ENCODE measurements around the gene PSMG3.

The PSMG3 gene

DNA sequence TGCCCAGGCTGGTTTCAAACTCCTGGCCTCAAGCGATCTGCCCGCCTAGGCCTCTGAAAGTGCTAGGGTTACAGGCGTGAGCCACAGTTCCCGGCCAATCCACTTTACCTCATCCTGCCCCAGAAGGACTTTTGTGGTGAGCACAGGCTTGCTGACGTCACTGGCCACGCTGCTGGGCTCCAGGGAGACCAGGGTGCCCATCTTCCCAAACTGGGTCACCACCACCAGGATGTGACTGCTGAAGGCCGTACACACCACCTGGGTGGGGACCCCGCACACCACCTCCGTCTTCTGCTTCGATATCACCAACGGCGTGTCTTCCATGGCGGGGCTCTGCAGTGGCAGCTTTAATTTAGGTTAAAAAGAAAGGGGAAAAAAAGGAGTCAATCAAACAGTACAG, 816 bp downstream of the PSMG3 start:
- Histone ChIP-seq H2AFZ (ENCODE audit: low read depth, low read length, severe bottlenecking) (no peak overlapping the region), H3K27me3 (ENCODE audit: low read length) (no peaks in the 10 kb centered on the region), H4K20me1 (ENCODE audit: low read depth, low read length) (no peaks in the 10 kb centered on the region), H3F3A (ENCODE audit: insufficient read depth) (peaks cover 5% of the 10 kb centered on the region; the same call in 1 of the 2 replicates), H3K79me2 (ENCODE audit: insufficient read depth, low read length) (peaks cover 6% of the 10 kb centered on the region), H3K4me2 (ENCODE audit: low read depth, low read length, poor library complexity, severe bottlenecking) (peak overlapping the region; percentile 77), H3K9me3 (ENCODE audit: insufficient read depth, low read length) (no peaks in the 10 kb centered on the region), H3K36me3 (ENCODE audit: low read length) (no peaks in the 10 kb centered on the region), H3K27ac (ENCODE audit: low read depth, low read length) (no peak overlapping the region), H3K9ac (ENCODE audit: low read length) (peak overlapping the region; percentile 83), H3K4me3 (ENCODE audit: insufficient read depth, low read length, poor library complexity, severe bottlenecking) (peak overlapping the region; percentile 98), H3K9me2 (replicated peaks; ENCODE audit: insufficient read depth, low read length) (no peaks in the 10 kb centered on the region)
- TF ChIP-seq CTCF (IDR thresholded peaks at IDR 0.05; ENCODE audit: insufficient read depth, low read length, poor library complexity, severe bottlenecking) (no peak), EZH2phosphoT487 (conservative IDR thresholded peaks at IDR 0.05; ENCODE audit: low read length) (no peak)

GRCh38 chr7:1567896-1568510, 1.8 kb downstream of the PSMG3 start:
- peaks cover 5% of the 10 kb centered on the region; the same call in 1 of the 2 replicates for H3F3A ChIP-seq (ENCODE audit: insufficient read depth)
- no peak overlapping the region for H3K27ac ChIP-seq (ENCODE audit: low read depth, low read length)
- H3K9me3 ChIP-seq (ENCODE audit: insufficient read depth, low read length), result no peaks in the 10 kb centered on the region
- H2AFZ ChIP-seq (ENCODE audit: low read depth, low read length, severe bottlenecking), result no peak overlapping the region
- no peak overlapping the region for H3K9ac ChIP-seq (ENCODE audit: low read length)
- H3K9me2 ChIP-seq (replicated peaks; ENCODE audit: insufficient read depth, low read length), result no peaks in the 10 kb centered on the region
- no peak for TF ChIP-seq EZH2phosphoT487 (conservative IDR thresholded peaks at IDR 0.05; ENCODE audit: low read length)
- no peak for TF ChIP-seq CTCF (IDR thresholded peaks at IDR 0.05; ENCODE audit: insufficient read depth, low read length, poor library complexity, severe bottlenecking)
- H4K20me1 ChIP-seq (ENCODE audit: low read depth, low read length), result no peaks in the 10 kb centered on the region
- H3K79me2 ChIP-seq (ENCODE audit: insufficient read depth, low read length), result peaks cover 6% of the 10 kb centered on the region
- no peak overlapping the region for H3K4me3 ChIP-seq (ENCODE audit: insufficient read depth, low read length, poor library complexity, severe bottlenecking)
- no peak overlapping the region for H3K4me2 ChIP-seq (ENCODE audit: low read depth, low read length, poor library complexity, severe bottlenecking)
- no peaks in the 10 kb centered on the region for H3K36me3 ChIP-seq (ENCODE audit: low read length)
- no peaks in the 10 kb centered on the region for H3K27me3 ChIP-seq (ENCODE audit: low read length)

GRCh38 chr7:1567049-1567771, 2.6 kb downstream of the PSMG3 start:
- Histone ChIP-seq H3K36me3 (ENCODE audit: low read length) (no peaks in the 10 kb centered on the region), H3K9ac (ENCODE audit: low read length) (no peak overlapping the region), H4K20me1 (ENCODE audit: low read depth, low read length) (no peaks in the 10 kb centered on the region), H3F3A (ENCODE audit: insufficient read depth) (peaks cover 5% of the 10 kb centered on the region; the same call in 1 of the 2 replicates), H3K27me3 (ENCODE audit: low read length) (no peaks in the 10 kb centered on the region), H3K4me3 (ENCODE audit: insufficient read depth, low read length, poor library complexity, severe bottlenecking) (no peak overlapping the region), H3K79me2 (ENCODE audit: insufficient read depth, low read length) (peaks cover 6% of the 10 kb centered on the region), H2AFZ (ENCODE audit: low read depth, low read length, severe bottlenecking) (no peak overlapping the region), H3K9me3 (ENCODE audit: insufficient read depth, low read length) (no peaks in the 10 kb centered on the region), H3K4me2 (ENCODE audit: low read depth, low read length, poor library complexity, severe bottlenecking) (no peak overlapping the region), H3K9me2 (replicated peaks; ENCODE audit: insufficient read depth, low read length) (no peaks in the 10 kb centered on the region), H3K27ac (ENCODE audit: low read depth, low read length) (no peak overlapping the region)
- no peak for TF ChIP-seq EZH2phosphoT487 (conservative IDR thresholded peaks at IDR 0.05; ENCODE audit: low read length)
- no peak for TF ChIP-seq CTCF (IDR thresholded peaks at IDR 0.05; ENCODE audit: insufficient read depth, low read length, poor library complexity, severe bottlenecking)
